Central memory CD4-positive, alpha-beta T cell (primary cell): ENCODE measurements around the gene PAF1.

Source experiments
- DNase-seq: peaks from one replicate; pipeline ENCODE4 v3.0.0; 2022

PAF1 gene

DNA sequence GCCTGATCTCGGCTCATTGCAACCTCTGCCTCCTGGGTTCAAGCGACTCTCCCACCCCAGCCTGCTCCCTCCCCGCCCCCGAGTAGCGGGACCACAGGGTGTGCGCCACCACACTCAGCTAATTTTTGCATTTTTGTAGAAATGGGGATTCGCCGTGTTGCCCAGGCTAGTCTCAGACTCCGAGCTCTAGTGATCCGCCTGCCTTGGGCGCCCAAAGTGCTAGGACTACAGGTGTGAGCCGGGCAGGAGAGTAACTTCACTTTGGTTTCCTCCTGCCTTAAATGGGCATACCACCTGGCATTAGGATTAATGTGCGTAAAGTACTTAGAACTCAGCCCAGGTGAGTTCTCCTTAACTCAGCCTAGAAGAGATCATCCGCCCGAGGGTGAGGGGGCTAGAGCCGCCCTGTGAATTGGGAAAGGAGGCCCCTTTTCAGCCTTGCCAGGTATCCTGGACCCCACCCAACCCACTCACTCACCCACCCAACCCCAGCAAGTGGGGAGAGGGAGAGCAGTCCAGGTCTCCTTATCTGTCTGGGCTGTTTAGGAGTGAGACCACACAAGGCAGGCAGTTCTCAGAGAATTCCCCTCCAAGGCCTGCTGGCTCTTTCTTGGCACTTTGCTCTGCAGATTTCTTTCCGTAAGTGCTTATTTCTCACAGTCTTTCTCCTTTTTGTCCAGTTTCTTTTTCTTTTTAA, 14.5 kb upstream of the PAF1 start:
- no peak for DNase-seq

GRCh38 chr19:39403331-39404312, 12.7 kb upstream of the PAF1 start:
- peak; percentile 98 for DNase-seq

DNA sequence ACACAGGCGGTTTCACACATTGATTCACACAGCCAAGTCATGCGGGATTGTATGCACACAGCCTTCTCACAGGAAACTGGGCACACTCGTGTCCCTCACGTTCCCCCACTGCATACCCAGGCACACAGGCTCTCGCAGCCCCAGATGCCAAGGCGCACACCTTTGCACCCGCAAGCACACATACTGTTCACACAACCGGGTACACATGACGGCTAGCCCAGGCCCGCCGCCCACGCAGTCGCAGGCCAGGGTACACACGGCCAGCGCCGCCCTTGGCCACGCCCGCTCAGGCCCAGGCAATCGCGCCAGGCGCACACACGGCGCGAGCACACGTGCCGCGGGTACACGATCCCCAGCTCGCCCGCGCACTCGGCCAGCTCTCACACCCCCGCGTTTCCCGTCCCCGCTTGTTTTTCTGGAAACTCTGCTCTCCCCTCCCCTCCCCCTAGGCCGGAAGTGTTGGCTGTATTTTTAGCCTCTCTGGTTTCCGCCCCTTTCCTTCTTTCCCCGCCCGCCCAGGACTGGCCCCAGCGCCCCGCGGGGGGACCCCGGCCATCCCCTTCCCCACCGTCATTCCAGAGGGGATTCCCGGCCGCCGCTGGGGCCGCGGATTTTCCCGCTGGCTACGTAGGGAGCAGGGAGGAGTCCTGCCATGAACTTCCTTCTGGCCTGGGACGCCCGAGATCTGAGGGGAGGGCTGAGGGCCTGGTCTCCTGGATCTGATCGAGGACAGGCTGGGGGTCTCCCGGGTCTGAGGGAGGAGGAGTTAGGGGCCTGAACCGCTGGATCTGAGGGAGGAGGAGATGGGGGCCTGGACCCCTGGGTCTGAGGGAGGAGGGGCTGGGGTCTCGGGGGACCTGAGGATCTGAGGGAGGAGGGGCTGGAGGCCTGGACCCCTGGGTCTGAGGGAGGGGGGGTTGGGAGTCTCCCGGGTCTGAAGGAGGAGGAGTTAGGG, 11.7 kb upstream of the PAF1 start:
- DNase-seq: peak; percentile 77

DNA sequence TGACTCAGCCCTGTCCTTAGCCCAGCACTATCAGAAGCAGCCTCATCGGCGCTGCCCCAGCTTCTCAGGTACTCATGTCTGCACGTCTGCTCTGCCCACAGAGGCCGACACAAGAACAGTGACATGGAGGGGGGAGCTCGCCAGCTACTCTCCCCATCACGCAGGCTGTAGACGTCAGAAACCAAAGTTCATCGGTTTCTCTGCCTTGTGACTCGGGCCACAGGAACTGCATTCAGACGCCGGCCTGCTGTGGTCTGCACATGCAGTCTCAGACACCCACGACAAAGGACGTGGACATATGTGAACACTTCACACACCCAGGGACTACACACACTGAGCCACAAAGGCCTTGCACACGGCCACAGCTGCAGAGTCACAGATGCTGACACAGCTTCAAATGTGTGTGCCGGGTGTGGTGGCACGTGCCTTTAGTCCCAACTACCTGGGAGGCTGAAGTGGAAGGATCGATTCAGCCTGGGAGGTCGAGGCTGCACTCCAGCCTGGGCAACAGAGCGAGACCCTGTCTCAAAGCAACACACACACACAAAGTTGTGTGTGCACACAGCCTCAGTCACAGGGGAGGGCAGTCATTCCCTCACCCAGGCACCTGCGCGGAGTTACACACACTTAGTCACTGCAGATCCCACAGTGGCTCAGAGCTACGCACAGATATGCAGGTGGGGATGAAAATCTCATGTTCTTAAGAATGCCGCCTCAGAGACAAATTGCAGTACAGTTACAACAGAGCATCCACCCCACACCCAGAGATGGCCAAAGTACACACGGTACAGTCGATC, 10.8 kb upstream of the PAF1 start:
- DNase-seq: peak; percentile 94

GRCh38 chr19:39401070-39401548, 10.2 kb upstream of the PAF1 start:
- DNase-seq: no peak

DNA sequence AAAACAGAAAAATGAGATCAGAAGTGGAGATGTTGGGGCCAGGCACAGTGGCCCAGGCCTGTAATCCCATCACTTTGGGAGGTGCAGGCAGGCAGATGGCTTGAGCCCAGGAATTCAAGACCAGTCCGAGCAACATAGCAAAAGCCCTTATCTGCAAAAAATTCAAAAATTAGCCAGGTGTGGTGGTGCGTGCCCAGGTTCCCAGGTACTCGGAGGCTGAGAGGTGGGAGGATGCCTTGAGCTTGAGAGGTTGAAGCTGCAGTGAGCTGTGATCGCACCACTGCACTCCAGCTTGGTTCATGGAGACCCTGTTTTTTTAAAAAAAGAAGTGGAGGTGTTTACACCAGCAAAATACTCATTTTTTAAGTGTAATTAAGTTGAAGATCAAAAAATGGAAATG, 9.2 kb upstream of the PAF1 start:
- DNase-seq: no peak

GRCh38 chr19:39399668-39400050, 8.8 kb upstream of the PAF1 start:
- DNase-seq: no peak

DNA sequence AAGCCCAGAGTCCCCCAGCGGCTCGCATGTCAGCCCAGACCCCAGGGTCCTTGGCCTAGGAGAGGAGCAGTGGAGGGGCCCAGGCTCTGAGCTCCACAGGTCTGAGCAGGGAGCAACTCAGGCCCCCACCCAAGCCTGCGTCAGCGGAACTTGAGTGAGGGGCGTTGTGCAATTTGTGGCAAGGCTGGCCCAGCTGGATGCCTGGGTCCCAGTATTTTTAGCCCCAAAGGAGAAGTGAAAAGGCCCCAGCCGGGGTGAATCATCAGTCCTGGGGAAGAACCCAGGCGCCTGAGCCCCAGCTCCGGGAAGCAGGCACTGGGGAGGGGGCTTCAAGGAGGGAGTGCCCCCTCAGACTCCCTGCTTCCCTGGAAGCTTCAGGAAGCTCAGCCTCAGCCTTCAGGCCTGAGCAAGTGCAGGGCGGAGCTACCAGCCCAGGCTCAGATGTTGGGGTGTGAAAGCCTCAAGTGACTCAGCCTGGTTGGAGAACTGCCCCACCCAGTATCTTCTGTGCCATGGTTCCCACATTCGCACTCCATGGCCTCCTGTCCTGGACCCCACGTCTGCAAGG, 7.5 kb upstream of the PAF1 start:
- no peak for DNase-seq

- DNase-seq: peak; percentile 90
Measured at GRCh38 chr19:39397360-39398296, 6.7 kb upstream of the PAF1 start.

GRCh38 chr19:39390451-39390750, 505 bp downstream of the PAF1 start:
- DNase-seq: peak; percentile 86

DNA sequence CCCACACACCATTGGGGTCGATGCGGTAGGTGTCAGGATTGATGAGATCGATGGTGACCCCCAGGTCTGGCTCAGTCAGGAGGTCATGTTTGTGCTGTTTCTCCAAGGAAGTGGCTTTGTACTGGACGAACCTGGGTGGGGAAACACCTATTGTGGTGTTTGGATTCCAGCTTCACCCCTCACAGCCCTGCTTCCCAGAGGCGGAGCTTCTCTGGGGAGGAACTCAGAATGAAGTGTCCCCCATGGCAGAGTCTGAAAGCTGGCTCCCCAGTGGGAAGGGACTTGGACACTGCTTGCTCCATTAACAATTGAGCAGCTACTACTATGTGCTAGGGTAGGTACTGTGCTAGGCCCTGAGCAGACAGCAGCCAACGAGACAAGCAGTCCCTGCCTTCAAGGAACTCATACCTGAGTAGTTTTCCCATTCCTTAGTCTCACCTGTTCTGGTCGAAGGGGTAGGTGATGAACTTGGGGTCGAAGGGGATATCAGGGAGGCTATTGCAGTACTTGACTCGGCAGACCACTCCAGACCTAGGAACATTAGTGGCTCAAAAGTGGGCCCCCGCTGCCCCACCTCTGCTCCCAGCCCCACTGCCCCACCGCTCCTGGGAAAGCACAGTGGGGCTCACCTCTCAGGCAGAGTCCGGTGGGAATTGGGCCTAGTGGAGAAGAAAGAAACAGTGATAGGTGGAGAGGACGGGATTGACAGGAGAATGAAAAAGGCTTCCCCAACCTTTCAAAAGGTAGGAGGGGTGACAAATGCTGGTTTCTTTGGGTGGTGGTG, 1.1 kb downstream of the PAF1 start:
- no peak for DNase-seq

GRCh38 chr19:39388657-39389056, 2.2 kb downstream of the PAF1 start:
- DNase-seq: no peak

DNA sequence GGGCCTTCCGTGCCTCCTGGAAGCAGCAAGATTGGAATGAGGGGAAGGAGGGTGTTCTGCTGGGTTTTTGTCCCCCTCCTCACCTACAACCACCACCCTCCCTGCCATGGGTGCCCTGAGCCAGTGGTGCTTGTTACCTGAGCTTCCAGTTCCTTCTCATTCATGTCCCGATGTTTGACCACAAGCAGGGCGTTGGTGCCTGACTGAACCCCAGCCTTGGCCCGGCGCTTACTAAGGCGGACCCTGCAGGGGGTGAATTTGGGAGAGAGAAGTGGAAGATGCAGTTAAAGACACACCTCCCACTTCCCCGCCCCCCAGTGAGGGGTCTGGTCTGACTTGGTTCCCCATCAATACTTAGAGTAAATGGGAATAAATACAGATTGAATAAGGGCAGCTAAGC, 4.3 kb downstream of the PAF1 start:
- DNase-seq: no peak

DNA sequence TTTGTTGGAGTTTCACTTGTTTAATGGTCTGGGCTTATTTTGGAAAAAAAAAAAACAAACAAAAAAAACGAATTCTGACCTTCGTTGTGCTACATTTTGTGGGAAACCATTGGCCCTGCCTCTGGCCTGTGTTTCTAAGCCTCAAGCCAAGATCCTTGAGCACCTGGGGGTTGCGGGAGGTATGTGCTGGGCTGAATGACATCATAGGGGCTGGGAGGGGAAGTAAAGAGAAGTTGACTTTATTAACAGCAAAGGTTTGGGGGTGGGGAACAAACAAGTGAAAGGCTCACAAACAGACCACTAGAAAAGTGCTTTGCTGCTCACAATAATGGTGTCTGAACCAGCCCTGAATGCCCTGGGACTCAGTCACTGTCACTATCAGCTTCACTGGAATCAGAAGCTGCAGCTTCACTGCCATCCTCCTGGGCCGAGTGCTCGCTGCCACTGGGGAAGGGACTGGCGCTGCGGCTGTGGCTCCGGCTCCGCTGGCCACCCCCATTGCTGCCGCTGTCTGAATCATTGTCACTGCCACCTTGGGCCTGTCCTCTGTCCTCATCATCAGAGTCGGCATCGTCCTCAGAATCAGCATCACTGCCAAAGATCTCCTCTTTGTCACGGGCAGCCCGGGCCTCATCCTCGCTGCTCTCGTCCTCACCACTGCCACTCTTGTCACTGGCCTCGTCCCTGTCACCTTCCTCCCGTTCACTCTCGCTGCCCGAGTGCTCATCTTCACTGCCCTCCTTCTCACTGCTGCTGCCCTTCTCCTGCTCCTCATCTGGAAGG, 5.1 kb downstream of the PAF1 start:
- no peak for DNase-seq

DNA sequence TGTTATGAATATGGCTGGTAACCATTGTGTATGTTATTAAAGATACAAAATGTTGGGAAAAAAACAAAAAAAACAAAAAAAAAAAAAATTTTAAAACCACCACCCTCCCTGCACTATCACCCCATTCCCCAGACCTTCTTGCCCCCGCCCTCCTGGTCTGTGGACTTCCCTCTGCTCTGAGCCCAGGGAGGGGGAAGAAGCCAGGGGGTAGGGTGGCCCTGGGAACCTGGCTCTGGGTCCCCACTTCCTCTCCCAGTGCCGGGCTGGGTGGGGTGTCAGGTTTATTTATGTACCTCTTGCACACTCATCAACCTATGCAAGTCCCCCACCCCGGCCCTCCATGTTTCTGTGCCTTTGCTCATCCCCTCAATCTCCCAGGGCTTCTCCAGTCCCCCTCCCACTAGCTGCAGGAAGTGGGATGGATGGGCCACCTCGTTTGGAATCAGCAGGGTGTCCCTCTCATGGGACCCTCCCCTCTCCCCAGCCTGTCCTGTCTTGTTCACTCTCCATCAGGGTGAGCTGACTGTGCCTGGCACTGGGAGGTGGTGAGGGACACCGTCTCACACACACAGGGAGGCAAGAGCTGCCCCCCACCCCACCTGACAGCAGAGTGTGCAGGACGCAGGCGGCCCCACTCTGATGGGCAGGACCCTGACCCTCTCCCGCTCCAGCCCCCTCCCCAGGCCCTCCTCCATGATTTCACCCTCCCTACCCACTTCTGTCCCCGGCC, 5.9 kb downstream of the PAF1 start:
- DNase-seq: no peak

DNA sequence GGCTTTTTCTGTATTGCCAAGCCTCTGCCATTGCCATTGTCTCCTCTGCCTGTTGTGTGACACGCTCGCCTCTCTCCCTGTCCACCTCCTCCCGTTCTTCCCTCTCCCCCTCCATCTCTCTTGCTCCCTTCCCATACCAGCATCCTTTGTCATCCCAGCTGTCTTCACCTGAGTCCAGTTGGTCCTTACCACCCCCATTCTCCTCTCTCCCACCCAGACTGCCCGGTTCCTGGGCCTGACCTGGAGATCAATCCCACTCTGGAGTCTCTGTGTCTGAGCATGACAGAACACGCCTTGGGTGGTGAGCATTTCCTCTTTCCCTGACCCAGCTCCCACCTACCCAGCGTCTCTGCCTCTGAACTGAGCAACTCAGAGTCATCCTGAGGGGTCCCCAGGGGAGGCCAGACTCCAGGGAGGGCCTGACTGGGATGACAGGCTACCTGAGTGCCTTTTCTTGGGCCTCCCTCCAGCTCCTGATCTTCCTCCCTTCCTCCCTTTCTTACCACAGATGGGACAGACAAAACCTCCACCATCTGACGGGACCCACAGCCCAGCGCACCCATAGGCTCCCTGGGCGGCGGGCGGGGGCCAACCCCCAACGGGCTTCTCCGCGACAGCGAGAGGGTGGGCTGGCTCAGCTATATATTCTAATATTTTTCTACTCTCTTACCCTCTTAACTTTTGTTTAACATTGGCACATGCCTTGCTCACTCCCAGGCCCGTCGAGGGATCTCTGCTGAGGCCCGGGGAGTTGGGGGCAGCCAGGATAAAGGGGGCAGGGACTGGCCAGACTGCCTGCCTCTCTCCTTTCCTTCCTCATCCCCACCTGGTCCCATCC, 7.7 kb downstream of the PAF1 start:
- no peak for DNase-seq
